ENCODE measurements around the gene MYLK.
A peak's percentile ranks its signal among the peaks of the same experiment; 100 is the strongest.

The MYLK gene

DNA sequence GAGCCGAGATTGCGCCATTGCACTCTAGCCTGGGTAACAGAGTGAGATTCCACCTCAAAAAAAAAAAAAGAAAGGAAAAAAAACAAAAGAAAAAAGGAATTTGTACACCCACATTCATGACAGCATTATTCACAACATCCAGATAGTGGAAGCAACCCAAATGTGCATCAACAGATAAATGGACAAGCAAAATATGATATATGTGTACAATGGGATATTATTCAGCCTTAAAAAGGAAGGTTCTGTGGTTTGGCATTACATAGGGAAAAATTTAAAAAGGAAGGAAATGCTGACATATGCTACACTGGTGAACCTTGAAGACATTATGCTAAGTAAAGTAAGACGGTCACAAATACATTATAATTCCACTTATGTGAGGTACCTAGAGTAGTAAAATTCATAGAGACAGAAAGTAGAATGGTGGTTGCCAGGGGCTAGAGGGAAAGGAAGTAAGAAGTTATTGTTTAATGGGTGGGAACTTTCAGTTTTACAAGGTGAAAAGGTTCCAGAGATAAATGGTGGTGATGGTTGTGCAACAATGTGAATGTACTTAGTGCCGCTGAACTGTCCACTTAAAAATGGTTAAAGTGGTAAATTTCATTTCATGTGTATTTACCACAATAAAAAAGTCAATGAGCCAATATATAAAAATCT, 118.5 kb downstream of the MYLK start:
- peak; percentile 41 for DNase-seq
- in situ Hi-C loops (cut with MboI; ENCODE audit: low pct_unique_long_range_greater_than_20kb, low sequenced_read_pairs), result no loop called here

- in situ Hi-C loops (cut with MboI; ENCODE audit: low pct_unique_long_range_greater_than_20kb, low sequenced_read_pairs), result no loop called here
- peak; percentile 23 for DNase-seq
These were observed 119.5 kb downstream of the MYLK start for GRCh38 chr3:123764647-123765046.

DNA sequence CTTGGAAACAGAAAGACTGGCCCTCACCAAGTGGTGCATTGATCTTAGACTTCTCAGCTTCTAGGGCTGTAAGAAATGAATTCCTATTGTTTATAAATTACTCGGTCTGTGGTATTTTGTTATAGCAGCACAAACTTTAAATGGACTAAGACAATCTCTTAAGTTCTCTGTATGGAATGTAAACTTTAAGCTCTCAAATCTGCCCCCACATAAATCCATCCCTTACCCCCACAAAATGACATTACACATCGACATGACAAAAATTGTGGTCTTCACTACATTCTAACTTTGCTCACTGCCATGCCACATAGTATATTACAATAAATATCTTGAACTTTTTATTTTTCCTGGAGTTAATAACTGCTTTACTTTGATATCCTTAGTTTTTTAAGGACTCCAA, 121.3 kb downstream of the MYLK start:
- in situ Hi-C loops (cut with MboI; ENCODE audit: low pct_unique_long_range_greater_than_20kb, low sequenced_read_pairs), result no loop called here
- DNase-seq, result no peak

DNA sequence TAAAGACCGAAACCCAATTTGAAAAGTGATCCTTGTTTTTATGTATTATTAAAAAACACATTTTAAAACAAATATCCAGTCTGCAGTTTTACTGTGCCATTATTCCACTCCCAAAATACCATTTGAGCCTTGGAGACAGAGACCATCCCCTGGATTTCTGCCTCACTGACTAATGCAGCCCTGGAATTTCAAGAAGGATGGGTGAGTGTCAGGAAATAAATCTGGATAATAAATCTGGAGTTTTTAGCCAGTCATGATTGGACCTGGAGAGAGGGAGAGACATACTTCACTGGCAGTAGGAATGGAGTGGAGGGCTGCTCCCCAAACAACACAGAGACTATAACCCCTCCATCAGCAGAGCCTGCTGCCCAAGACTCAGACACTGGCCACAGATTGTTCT, 123.3 kb downstream of the MYLK start:
- in situ Hi-C loops (cut with MboI; ENCODE audit: low pct_unique_long_range_greater_than_20kb, low sequenced_read_pairs), result no loop called here
- DNase-seq, result no peak

DNA sequence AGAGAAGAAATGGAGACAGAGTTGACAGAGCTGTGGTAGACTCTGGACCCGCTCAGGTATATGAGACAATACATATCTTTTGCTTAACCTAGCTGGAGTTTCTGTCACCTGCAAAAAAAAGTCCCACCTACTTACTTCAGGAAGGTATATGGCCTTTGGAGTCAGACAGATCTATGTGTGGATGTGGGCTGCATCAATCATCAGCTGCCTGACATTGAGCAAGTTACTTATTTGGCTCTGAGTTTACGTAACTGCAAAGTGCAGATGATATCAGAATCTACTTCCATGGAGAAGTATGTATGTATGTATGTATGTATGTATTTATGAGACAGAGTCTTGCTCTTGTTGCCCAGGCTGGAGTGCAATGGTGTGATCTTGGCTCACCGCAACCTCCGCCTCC, 124.3 kb downstream of the MYLK start:
- no peak for DNase-seq
- in situ Hi-C loops (cut with MboI; ENCODE audit: low pct_unique_long_range_greater_than_20kb, low sequenced_read_pairs), result no loop called here

DNA sequence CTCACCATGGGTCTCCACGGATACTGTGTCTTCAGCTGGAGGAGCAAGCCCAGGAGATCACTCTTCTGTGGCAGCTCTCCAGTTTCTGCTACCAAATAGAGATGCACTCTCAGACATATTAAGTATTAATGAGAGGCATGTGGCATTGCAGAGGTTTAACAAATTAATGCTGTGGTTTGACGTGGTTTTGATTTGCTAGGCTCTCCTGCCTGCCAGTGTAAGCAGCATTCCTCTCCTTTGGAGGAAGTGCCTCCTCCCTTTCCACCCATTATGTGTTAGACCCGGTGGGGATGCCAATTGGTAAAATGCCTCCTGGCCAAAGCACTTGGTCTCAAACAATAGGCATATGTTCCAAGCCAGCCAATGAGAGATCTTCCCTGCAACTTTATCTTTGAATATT, 124.8 kb downstream of the MYLK start:
- in situ Hi-C loops (cut with MboI; ENCODE audit: low pct_unique_long_range_greater_than_20kb, low sequenced_read_pairs), result no loop called here
- no peak for DNase-seq

GRCh38 chr3:123758081-123758564, 126.0 kb downstream of the MYLK start:
- DNase-seq, result peak; percentile 8

GRCh38 chr3:123757281-123757940, 126.7 kb downstream of the MYLK start:
- DNase-seq, result peak; percentile 82
- in situ Hi-C loops (cut with MboI; ENCODE audit: low pct_unique_long_range_greater_than_20kb, low sequenced_read_pairs), result no loop called here

More at GRCh38 chr3:123758081-123758564, 126.0 kb downstream of the MYLK start:
- in situ Hi-C loops (cut with MboI; ENCODE audit: low pct_unique_long_range_greater_than_20kb, low sequenced_read_pairs), result no loop called here

GRCh38 chr3:123755501-123755900, 128.6 kb downstream of the MYLK start:
- no peak for DNase-seq
- in situ Hi-C loops (cut with MboI; ENCODE audit: low pct_unique_long_range_greater_than_20kb, low sequenced_read_pairs), result no loop called here

DNA sequence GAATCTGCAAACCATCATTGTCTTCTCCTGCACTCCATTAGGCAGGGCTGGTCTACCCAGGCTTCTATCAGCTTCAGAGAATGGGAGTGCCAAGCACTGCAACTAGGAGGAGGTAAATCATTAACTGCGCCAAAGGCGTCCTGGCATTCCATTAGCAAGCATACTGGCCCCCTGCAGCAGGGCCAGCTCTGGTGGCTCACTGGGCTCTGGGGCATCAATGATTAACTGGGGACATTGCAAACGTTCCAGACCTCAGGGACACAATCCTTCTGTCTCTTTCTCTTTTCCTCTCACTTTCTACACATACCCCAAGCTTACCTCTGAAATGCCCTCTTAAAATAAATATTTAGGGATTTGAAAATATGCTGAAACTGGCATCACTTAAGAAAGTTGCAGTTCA, 129.0 kb downstream of the MYLK start:
- DNase-seq, result no peak
- in situ Hi-C loops (cut with MboI; ENCODE audit: low pct_unique_long_range_greater_than_20kb, low sequenced_read_pairs), result no loop called here

DNA sequence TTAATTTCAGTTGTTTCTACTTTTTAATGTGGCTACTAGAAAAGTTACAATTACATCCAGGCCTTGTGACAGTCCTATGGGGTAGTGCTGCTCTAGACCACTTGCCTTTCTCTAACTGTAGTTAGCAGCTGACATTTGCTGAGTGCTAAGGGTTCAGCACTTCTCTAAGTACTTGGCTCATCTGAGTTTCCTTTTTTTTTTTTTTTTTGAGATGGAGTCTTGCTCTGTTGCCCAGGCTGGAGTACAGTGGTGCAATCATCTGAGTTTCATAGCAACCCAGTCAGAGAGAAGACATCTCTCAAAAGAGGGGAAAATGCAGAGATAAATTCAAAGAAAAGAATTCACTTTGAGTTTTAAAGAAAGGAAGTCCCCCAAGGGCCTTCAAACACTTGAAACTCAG, 130.8 kb downstream of the MYLK start:
- no peak for DNase-seq
- in situ Hi-C loops (cut with MboI; ENCODE audit: low pct_unique_long_range_greater_than_20kb, low sequenced_read_pairs), result no loop called here

GRCh38 chr3:123752228-123752627, 131.9 kb downstream of the MYLK start:
- no peak for DNase-seq
- in situ Hi-C loops (cut with MboI; ENCODE audit: low pct_unique_long_range_greater_than_20kb, low sequenced_read_pairs), result no loop called here

GRCh38 chr3:123751433-123751832, 132.7 kb downstream of the MYLK start:
- in situ Hi-C loops (cut with MboI; ENCODE audit: low pct_unique_long_range_greater_than_20kb, low sequenced_read_pairs), result no loop called here
- no peak for DNase-seq

DNA sequence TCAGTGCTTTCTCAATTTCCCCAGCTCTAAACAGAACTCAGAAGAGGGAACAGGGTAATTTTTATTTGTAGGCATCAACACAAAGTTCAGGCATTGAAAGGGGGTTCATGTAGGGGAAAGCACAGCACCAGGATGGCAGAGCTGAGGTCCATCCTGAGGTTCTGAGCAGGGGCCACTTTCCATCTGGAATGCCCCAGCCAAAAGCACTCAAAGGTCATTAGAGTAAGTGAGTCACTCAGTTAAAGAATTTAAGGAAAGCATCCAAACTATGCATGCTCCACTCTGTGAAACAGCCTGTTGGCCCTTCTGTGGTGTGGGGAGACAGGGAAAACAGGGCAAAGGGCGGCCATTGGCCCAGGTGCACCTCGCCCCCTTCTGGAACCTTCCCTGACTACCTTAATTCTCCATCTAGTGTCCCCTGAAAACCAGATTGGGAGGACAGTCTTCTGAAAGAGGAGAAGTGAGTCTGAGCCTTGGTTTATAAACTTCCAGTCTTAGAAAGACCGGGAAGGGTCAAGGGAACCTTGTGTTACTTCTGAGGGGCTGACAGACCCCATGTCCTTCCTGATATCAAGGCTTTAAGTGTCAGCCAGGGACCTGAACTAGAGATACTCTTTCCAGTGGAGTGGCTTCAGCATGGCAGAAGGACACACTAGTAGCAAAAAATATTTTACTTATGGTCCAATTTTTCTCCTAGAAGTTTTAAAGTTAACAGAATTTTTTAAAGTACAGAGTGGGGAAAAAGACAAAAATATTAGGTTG, 133.3 kb downstream of the MYLK start:
- DNase-seq, result no peak
- in situ Hi-C loops (cut with MboI; ENCODE audit: low pct_unique_long_range_greater_than_20kb, low sequenced_read_pairs), result no loop called here

GRCh38 chr3:123750209-123750608, 133.9 kb downstream of the MYLK start:
- no peak for DNase-seq
- in situ Hi-C loops (cut with MboI; ENCODE audit: low pct_unique_long_range_greater_than_20kb, low sequenced_read_pairs), result no loop called here

GRCh38 chr3:123749711-123750110, 134.4 kb downstream of the MYLK start:
- in situ Hi-C loops (cut with MboI; ENCODE audit: low pct_unique_long_range_greater_than_20kb, low sequenced_read_pairs), result no loop called here
- DNase-seq, result no peak

- in situ Hi-C loops (cut with MboI; ENCODE audit: low pct_unique_long_range_greater_than_20kb, low sequenced_read_pairs), result no loop called here
These were observed 138.8 kb downstream of the MYLK start for GRCh38 chr3:123745184-123745855.

DNA sequence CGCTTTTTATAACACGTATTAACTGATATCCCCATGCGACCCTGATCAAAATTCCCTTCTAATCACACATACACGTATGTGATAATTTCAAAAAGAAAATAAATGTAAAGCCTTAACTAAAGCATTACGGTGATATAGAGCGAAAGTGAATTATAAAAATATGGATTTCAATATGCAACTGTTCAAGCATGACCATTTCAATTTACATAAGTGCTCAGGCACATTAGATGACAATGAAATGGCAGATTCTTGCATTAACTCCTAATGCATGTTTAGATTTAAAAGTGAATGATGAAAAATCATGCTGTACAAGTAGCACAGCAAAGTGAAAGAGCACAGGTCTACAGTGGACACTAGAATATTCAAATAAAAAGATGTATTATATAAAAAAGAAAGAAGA, 140.1 kb downstream of the MYLK start:
- DNase-seq, result no peak
- in situ Hi-C loops (cut with MboI; ENCODE audit: low pct_unique_long_range_greater_than_20kb, low sequenced_read_pairs), result no loop called here

More at GRCh38 chr3:123745184-123745855, 138.8 kb downstream of the MYLK start:
- no peak for DNase-seq

DNA sequence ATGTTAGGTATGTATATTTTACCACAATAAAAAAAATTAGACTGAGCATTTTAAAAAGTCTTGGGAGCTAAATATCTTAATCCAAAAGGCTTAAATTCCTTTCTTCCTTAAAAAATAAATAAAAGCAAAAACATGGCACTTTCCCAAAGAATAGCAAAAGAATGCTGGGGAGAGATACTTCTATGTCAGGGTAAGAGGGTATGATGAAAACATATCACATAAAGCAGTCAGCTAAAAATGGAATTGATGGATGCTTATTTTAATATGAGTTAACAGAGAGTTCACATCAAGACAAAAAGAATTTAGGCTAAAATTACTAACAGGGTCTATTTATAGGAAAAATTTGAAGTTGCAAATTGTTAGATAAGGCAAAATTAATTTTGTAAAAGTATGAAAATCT, 141.0 kb downstream of the MYLK start:
- no peak for DNase-seq
- in situ Hi-C loops (cut with MboI; ENCODE audit: low pct_unique_long_range_greater_than_20kb, low sequenced_read_pairs), result no loop called here

DNA sequence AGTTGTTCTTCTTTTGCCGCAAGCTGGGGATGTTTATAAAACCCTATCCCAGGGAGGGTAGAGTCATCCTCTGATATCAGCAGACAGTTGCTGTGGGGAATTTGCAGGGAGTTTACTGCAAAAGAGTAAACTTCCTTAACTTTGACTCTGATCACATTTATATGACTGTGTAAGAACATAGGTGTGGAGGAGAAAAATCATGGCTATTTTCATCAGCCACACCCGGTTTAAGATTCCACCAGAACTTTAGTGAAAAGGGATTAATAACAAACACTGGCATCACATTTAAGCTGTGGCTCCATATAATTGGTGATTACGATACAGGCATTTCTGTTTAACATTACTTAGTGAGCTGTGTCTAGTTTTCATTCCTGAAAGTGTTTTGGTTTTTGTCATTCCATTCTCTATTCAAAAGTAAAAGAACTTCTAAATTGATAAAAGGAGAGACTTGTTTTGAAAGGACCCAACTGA, 143.1 kb downstream of the MYLK start:
- no peak for DNase-seq
- in situ Hi-C loops (cut with MboI; ENCODE audit: low pct_unique_long_range_greater_than_20kb, low sequenced_read_pairs), result no loop called here
